Choroid plexus epithelial cell (primary cell): ENCODE data around the gene RNF222.

Source experiments
- DNase-seq: peaks from one replicate; pipeline ENCODE4 v3.0.0-alpha.2; 2010; ENCODE audit warnings: low read depth
- H3K4me3 ChIP-seq: 2 replicates; pipeline ENCODE4 v1.5.1; 2011; ENCODE audit warnings: low read depth, mild to moderate bottlenecking, control low read depth, low read length, moderate library complexity
- TF ChIP-seq, protein P1 (sequence below): conservative IDR thresholded peaks from 2 replicates; pipeline ENCODE4 v1.5.1; 2011; ENCODE audit warnings: low read depth, mild to moderate bottlenecking, control low read depth, inconsistent platforms, low read length, moderate library complexity

Gene RNF222, protein sequence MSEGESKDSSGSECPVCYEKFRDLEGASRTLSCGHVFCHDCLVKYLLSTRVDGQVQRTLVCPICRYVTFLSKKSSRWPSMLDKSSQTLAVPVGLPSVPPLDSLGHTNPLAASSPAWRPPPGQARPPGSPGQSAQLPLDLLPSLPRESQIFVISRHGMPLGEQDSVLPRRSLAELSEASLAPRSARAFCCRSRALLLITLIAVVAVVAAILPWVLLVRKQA

GRCh38 chr17:8397636-8398035 is at the start of gene RNF222:
RNF222 (minus strand) TSS chr17:8397827; CDS start chr17:8393461, 4,366 bp downstream.
- H3K4me3 ChIP-seq: no peak within 1 kb of the TSS
- DNase-seq: no peak
- TF ChIP-seq, protein P1, sequence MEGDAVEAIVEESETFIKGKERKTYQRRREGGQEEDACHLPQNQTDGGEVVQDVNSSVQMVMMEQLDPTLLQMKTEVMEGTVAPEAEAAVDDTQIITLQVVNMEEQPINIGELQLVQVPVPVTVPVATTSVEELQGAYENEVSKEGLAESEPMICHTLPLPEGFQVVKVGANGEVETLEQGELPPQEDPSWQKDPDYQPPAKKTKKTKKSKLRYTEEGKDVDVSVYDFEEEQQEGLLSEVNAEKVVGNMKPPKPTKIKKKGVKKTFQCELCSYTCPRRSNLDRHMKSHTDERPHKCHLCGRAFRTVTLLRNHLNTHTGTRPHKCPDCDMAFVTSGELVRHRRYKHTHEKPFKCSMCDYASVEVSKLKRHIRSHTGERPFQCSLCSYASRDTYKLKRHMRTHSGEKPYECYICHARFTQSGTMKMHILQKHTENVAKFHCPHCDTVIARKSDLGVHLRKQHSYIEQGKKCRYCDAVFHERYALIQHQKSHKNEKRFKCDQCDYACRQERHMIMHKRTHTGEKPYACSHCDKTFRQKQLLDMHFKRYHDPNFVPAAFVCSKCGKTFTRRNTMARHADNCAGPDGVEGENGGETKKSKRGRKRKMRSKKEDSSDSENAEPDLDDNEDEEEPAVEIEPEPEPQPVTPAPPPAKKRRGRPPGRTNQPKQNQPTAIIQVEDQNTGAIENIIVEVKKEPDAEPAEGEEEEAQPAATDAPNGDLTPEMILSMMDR: no peak

- no peak overlapping the region for H3K4me3 ChIP-seq
- TF ChIP-seq, protein P1: no peak
- DNase-seq: no peak
Measured at GRCh38 chr17:8445536-8445935, 47.9 kb upstream of the RNF222 start.

GRCh38 chr17:8444494-8444893 is 46.9 kb upstream of the RNF222 start:
- TF ChIP-seq, protein P1: no peak
- no peak for DNase-seq

GRCh38 chr17:8443756-8444155 is 46.1 kb upstream of the RNF222 start:
- no peak overlapping the region for H3K4me3 ChIP-seq
- DNase-seq: no peak
- TF ChIP-seq, protein P1: no peak

More at GRCh38 chr17:8444494-8444893, 46.9 kb upstream of the RNF222 start:
- no peak overlapping the region for H3K4me3 ChIP-seq

- no peak overlapping the region for H3K4me3 ChIP-seq
- TF ChIP-seq, protein P1: no peak
- DNase-seq: no peak
Measured at GRCh38 chr17:8442310-8442709, 44.7 kb upstream of the RNF222 start.

DNA sequence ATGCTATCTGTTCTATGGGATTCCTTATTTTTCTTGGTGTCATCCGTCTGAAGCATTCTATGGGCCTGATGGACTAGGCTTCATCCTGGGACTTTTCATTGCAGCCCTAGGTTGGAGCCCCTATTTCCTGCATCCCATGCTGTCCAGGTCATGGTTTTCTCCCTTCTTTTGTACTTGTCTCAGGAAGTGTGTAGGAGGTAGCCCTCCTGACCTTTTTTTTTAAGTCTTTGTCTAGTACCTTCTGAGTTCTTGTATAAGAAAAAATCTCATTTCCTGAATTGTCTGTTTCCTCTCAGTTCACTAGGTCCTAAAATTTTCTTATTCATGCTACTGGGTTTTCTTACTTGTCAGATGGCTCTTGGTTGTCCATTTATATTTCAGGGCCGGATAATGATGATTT is 44.1 kb upstream of the RNF222 start:
- TF ChIP-seq, protein P1: no peak
- no peak overlapping the region for H3K4me3 ChIP-seq
- DNase-seq: no peak

DNA sequence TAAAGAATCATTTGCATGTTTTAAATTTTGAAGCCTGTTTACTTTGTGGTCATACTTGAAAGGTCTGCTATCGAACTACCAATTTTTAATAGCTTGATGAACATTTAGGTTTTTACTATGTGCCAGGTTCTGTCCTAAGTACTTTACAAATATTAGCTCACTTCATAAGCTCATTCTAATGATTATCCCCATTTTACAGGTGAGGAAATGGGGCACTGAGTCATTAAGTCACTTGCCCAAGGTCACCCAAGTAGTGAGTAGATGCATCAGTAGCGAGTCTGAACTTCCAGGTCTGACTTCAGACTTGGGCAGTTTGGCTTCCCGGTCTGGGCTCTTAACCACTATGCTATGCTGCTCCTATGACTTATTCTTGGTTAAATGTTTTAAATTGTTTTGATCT is 42.1 kb upstream of the RNF222 start:
- DNase-seq: no peak
- TF ChIP-seq, protein P1: no peak
- H3K4me3 ChIP-seq: no peak overlapping the region
